ENCODE results near the gene SH3RF1. TPM values are rescaled to one million over a fixed set of nuclear protein-coding genes. Genes with fewer than 3 reads are reported as not detected.

SH3RF1 gene
- total RNA-seq, 1 experiment from 2014 or later: 15.3 TPM

DNA sequence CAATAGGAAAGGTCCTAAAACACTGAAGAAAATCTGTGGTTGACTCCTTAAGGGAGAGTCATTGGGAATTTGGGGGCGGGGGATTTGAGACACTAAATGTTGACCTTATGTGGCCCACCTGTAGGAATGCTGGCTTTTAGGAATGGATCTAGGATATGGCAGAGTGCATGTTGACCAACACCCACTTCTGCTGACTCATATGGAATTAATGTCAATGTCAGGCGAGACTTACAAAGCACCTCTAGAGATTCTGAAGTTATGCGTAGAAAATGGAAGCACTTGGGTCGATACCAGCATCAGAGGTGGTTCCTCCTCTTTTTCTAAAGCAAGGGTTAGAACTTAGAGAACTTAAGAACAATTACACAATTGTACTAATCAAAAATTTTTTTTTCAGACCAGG, 160.1 kb downstream of the SH3RF1 start:
- H3K4me1 Mint-ChIP-seq: peaks cover 17 to 23% of the 10 kb centered on the region in 2 experiments
- Histone ChIP-seq H3K79me1 (ENCODE audit: insufficient read depth, low read depth, low read length, poor library complexity, severe bottlenecking) (no peaks in the 10 kb centered on the region), H3K23ac (ENCODE audit: insufficient read length, low read depth, low read length) (no peak overlapping the region), H2BK5ac (ENCODE audit: insufficient read length, low read length) (no peak overlapping the region), H3K79me2 (ENCODE audit: insufficient read depth, low read length) (no peaks in the 10 kb centered on the region), H2AK5ac (ENCODE audit: insufficient read length, low read length) (no peak overlapping the region), H4K20me1 (ENCODE audit: control insufficient read depth, insufficient read depth, insufficient read length) (no peaks in the 10 kb centered on the region), H3K9me3 (ENCODE audit: control insufficient read depth, low read depth, low read length) (no peaks in the 10 kb centered on the region), H4K8ac (replicated peaks; ENCODE audit: insufficient read length, low read depth, low read length) (no peak overlapping the region), H3K23me2 (ENCODE audit: insufficient read length, low read depth, low read length, poor library complexity, severe bottlenecking) (no peaks in the 10 kb centered on the region), H3K4me2 (ENCODE audit: insufficient read depth, insufficient read length, low read length) (no peak overlapping the region), H3K4me1 (ENCODE audit: insufficient read depth, low read length) (peaks cover 3% of the 10 kb centered on the region; the same call in 1 of the 2 replicates), H3T11ph (ENCODE audit: low read length) (no peak overlapping the region), H3K9ac (ENCODE audit: extremely low read depth, insufficient read length, low read length) (no peak overlapping the region), H2BK15ac (ENCODE audit: low read depth, low read length) (no peak overlapping the region), H3K4ac (ENCODE audit: low read depth, low read length) (no peak overlapping the region), H3K14ac (ENCODE audit: insufficient read depth, low read length) (no peak overlapping the region), H3K56ac (ENCODE audit: insufficient read length, low read depth, low read length) (no peak overlapping the region), H4K91ac (ENCODE audit: insufficient read length, low read depth, low read length) (no peak overlapping the region), H3K27me3 (ENCODE audit: insufficient read depth, low read length) (no peaks in the 10 kb centered on the region), H3K18ac (ENCODE audit: insufficient read length, low read depth, low read length) (no peak overlapping the region), H2BK12ac (ENCODE audit: insufficient read length, low read depth, low read length) (no peak overlapping the region), H3K27ac (ENCODE audit: insufficient read length, low read depth, low read length) (no peak overlapping the region), H2BK120ac (ENCODE audit: low read depth, low read length, poor library complexity, severe bottlenecking) (no peak overlapping the region), H2AFZ (ENCODE audit: low read length) (no peak overlapping the region), H4K5ac (ENCODE audit: insufficient read length, low read depth, low read length) (no peak overlapping the region), H2BK20ac (ENCODE audit: low read depth, low read length, poor library complexity, severe bottlenecking) (no peak overlapping the region)
- no peaks in the 10 kb centered on the region; a peak in 1 of 5 replicates for H3K9me3 Mint-ChIP-seq
- H3K27me3 Mint-ChIP-seq (ENCODE audit: low read depth): no peaks in the 10 kb centered on the region
- H3K36me3 Mint-ChIP-seq (ENCODE audit: insufficient read depth in 1 of 3, low read depth in 3 of 3): peaks cover 12 to 32% (median 20%) of the 10 kb centered on the region in 3 experiments
- TF ChIP-seq, protein P1, sequence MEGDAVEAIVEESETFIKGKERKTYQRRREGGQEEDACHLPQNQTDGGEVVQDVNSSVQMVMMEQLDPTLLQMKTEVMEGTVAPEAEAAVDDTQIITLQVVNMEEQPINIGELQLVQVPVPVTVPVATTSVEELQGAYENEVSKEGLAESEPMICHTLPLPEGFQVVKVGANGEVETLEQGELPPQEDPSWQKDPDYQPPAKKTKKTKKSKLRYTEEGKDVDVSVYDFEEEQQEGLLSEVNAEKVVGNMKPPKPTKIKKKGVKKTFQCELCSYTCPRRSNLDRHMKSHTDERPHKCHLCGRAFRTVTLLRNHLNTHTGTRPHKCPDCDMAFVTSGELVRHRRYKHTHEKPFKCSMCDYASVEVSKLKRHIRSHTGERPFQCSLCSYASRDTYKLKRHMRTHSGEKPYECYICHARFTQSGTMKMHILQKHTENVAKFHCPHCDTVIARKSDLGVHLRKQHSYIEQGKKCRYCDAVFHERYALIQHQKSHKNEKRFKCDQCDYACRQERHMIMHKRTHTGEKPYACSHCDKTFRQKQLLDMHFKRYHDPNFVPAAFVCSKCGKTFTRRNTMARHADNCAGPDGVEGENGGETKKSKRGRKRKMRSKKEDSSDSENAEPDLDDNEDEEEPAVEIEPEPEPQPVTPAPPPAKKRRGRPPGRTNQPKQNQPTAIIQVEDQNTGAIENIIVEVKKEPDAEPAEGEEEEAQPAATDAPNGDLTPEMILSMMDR (conservative IDR thresholded peaks at IDR 0.05): no peak
- DNase-seq: no peak
- no peak overlapping the region for H3K4me3 Mint-ChIP-seq
- no CpG with 5 or more reads among the region's 4 CpGs for WGBS (ENCODE audit: extremely low coverage, insufficient read length, low lambda C conversion rate)
- H3K27ac Mint-ChIP-seq: peak overlapping the region in 1 of 3 experiments; percentile 30; a peak in 1 of 7 replicates

Measured in H9 (cell line).